GM21576 (cell line): Measurements from ENCODE around the gene PLA2G4E.
A peak's percentile ranks its signal among the peaks of the same experiment; 100 is the strongest.

Experiments used
- ATAC-seq: cut with Tn5 transposase; IDR thresholded peaks from one replicate; pipeline ENCODE4 v1.9.1; 2021; ENCODE audit warnings: mild to moderate bottlenecking, moderate library complexity; ENCODE audit not compliant: unreplicated experiment

Gene PLA2G4E

GRCh38 chr15:42024303-42024702 lies 3.5 kb upstream of the PLA2G4E start:
- no peak for ATAC-seq

- ATAC-seq: no peak
These were observed 751 bp upstream of the PLA2G4E start for GRCh38 chr15:42021593-42021992.

GRCh38 chr15:42018306-42019224 lies 2.3 kb downstream of the PLA2G4E start:
- no peak for ATAC-seq

DNA sequence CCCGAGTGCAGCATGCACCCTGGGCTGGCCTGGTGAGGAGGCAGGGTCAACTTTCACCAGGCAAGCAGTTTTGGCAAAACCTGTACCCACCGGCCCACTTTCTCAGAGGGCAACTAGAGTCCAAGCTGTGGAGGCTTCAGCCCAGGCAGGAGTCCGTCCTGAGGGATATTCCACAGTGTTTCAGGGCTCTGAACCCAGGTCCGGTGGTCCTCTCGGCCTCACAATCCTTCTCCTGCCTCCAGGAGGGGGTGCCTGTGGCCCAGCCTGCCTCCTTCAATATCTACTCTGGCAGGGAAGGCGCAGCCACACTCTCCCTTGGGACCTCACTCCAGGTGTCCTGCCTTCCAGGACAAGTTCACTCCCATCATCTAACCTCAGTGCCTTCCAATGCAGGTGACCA lies 3.9 kb downstream of the PLA2G4E start:
- no peak for ATAC-seq

- ATAC-seq: no peak
These were observed 6.4 kb downstream of the PLA2G4E start for GRCh38 chr15:42014406-42014805.

DNA sequence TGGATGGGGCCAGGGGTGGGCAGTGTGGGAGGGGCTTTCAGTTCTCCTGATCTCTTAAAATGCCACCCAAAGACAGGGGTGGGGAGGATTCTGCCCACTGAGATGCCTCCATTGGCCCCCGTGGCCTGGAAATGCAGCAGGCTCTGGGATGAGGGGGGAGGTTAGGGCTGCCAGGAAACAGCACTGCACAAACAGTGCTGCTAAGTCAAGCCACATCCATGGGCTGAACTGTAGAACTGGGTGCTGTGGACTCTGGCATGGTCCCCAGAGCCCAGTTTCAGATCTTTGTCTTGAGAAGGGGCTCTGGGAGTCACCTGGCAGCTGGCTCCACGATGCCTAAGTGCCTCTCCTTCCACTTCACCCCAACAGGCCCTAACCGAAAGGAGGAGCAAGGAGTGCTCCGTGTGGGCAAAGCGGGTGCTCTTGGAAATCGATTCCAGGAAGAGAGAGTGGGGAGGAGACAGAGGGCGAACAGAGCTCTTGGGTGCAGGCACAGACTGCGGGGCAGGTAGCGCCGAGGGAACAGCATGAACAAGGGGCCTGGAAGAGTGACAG lies 7.8 kb downstream of the PLA2G4E start:
- ATAC-seq: no peak

GRCh38 chr15:42012241-42012640 lies 8.6 kb downstream of the PLA2G4E start:
- no peak for ATAC-seq

- no peak for ATAC-seq
These were observed 9.8 kb downstream of the PLA2G4E start for GRCh38 chr15:42011074-42011473.

GRCh38 chr15:42010434-42010833 lies 10.4 kb downstream of the PLA2G4E start:
- ATAC-seq: peak; percentile 52

- ATAC-seq: no peak
These were observed 11.4 kb downstream of the PLA2G4E start for GRCh38 chr15:42009474-42009873.

- ATAC-seq: no peak
These were observed 11.8 kb downstream of the PLA2G4E start for GRCh38 chr15:42009022-42009421.

DNA sequence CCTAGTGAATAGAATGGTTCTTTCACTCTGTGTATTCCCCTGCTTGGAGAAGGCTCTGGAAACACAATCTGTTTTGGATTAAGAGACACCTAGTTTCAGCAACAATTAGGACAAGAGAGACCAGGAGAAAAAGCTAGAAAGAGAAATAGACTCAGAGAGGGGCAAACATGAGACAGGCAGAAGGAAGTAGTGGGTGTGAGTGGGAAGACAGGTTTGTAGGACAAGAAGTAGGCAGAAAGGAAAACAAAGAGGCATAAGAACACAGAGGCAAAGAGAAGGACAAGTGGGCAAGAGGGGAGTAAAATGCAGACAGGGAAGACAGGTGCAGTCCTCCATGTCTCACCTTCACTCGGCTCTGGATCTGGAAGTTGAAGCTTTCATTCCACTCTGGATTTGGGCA lies 13.5 kb downstream of the PLA2G4E start:
- ATAC-seq: no peak

- no peak for ATAC-seq
These were observed 18.5 kb downstream of the PLA2G4E start for GRCh38 chr15:42002333-42002732.

DNA sequence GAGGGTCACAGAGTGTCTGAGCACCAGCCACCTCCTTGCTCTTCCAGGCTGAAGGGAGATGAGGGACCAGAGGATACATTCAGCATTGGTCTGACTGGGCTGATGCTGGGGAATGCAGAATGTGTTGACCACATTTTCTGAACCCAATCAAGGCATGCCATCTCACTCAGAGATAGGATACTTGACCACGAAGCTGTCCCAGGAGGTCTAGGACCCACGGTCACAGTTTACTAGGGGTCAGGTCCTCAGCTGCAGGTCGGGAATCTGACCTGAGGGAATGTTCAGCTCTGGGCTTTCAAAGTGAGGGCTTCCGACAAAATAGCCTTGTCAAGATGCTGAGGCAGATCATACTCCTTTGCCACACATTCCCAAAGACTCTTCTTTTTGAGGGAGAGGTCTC lies 19.6 kb downstream of the PLA2G4E start:
- no peak for ATAC-seq

- no peak for ATAC-seq
These were observed 21.3 kb downstream of the PLA2G4E start for GRCh38 chr15:41999290-42000285.

- ATAC-seq: no peak
These were observed 23.0 kb downstream of the PLA2G4E start for GRCh38 chr15:41997845-41998244.

DNA sequence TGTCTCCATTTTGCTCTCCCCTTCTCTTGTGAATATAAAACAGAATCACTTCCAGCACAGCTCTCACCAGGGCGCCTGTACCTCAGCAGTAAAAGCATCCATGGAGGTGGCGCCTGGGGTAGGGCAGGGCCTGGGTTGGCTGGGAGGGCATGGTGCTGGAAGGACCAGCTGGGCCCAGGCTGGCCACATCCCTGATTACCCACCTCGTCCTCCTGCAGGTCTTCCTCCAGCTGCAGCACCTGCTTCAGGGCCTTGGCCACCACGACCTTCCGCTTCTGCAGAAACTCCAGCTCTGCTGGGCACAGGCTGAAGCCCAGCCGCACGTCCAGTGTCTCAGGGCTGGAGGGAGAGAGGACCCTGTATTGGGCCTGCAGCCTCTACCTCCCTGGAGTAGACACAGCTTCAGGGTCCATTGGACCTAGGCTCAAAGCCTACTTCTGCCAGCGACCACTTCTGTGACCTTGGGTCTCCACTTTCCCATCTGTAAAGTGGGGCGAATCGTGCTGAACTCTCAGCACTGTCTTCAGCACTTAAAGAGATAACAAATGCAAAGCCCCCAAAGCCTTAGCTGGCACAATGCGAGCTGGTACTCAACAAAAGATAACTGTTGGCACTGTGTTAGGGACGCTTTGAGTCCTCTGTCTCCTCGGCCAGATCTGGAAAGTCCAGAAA lies 23.8 kb downstream of the PLA2G4E start:
- no peak for ATAC-seq

- no peak for ATAC-seq
These were observed 24.5 kb downstream of the PLA2G4E start for GRCh38 chr15:41996376-41996775.

GRCh38 chr15:41995476-41995855 lies 25.4 kb downstream of the PLA2G4E start:
- ATAC-seq: no peak

- ATAC-seq: no peak
These were observed 25.9 kb downstream of the PLA2G4E start for GRCh38 chr15:41994772-41995475.
